IPS-20b (cell line): ENCODE data around the gene NNT.
A peak's percentile ranks its signal among the peaks of the same experiment; 100 is the strongest.
"Not testable (repeated sequence)": the region's sequence is repeated elsewhere in the genome, so short reads cannot be mapped to it uniquely, and the experiment has no call there.

Experiments used
- H3K27ac ChIP-seq: one replicate; pipeline ENCODE4 v1.5.1; 2013; ENCODE audit warnings: low read length
- H3K27me3 ChIP-seq: 2 replicates; pipeline ENCODE4 v1.6.1; 2013; ENCODE audit warnings: mild to moderate bottlenecking, low read length, inconsistent platforms; ENCODE audit not compliant: insufficient read depth
- H3K36me3 ChIP-seq: 2 replicates; pipeline ENCODE4 v1.6.1; 2013; ENCODE audit warnings: low read depth, mild to moderate bottlenecking, inconsistent platforms, low read length, moderate library complexity; ENCODE audit not compliant: insufficient read depth
- H3K4me1 ChIP-seq: 2 replicates; pipeline ENCODE4 v1.6.1; 2013; ENCODE audit warnings: mild to moderate bottlenecking, control low read depth, inconsistent platforms, low read length, moderate library complexity; ENCODE audit not compliant: insufficient read depth
- H3K4me3 ChIP-seq: 2 replicates; pipeline ENCODE4 v1.5.1; 2013; ENCODE audit warnings: mild to moderate bottlenecking, low read length, inconsistent platforms
- H3K9ac ChIP-seq: 2 replicates; pipeline ENCODE4 v1.6.1; 2013; ENCODE audit warnings: low read depth, mild to moderate bottlenecking, inconsistent platforms, low read length, moderate library complexity
- H3K9me3 ChIP-seq: 2 replicates; pipeline ENCODE4 v1.6.1; 2013; ENCODE audit warnings: mild to moderate bottlenecking, low read depth, low read length, inconsistent platforms; ENCODE audit not compliant: insufficient read depth

The NNT gene

DNA sequence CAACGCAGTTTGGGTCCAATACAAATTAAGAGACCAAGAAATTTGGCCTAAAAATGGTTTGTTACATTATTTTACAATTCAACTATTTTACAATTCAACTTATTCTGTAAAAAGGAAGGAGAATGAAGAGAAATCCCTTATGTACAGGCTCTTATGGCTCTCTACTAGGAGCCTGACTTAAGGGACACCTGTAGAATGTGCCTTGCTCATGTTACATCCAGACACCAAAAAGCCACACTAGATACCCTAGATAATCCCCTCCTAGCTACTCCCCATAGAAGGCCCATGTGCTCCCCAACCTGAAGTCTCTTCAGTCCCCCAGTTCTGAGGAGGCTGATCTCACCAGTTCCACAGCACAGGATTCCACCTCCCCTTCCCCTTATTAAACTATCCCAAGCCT, 14.1 kb upstream of the NNT start:
- Histone ChIP-seq H3K9ac (no peak overlapping the region), H3K36me3 (no peaks in the 10 kb centered on the region), H3K27ac (no peak overlapping the region), H3K9me3 (peaks cover 10% of the 10 kb centered on the region; the same call in 1 of the 2 replicates), H3K4me3 (no peak overlapping the region), H3K27me3 (no peaks in the 10 kb centered on the region), H3K4me1 (peaks cover 9% of the 10 kb centered on the region)

DNA sequence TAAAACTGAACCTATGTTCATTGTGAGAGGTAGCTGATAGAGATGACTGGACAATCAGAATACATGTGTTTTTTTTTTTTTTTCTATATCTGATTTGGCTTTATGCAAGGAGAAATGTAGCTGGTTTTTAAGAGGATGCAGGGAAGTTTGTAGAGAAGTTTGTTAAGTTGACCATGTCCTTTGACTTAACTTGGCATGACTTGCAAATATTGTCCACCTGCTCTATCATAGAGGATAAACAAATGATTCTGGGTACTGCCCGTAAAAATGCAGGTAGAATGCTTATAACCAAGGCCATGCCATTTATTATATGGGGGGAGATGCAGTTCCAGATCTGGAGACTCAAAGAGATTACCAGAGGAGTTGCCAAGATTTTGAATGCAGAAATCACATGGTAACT, 13.7 kb upstream of the NNT start:
- no peak overlapping the region for H3K27ac ChIP-seq
- H3K27me3 ChIP-seq = no peaks in the 10 kb centered on the region
- H3K4me1 ChIP-seq = peaks cover 9% of the 10 kb centered on the region
- no peak overlapping the region for H3K4me3 ChIP-seq
- peaks cover 7% of the 10 kb centered on the region; the same call in 1 of the 2 replicates for H3K9me3 ChIP-seq
- no peak overlapping the region for H3K9ac ChIP-seq
- H3K36me3 ChIP-seq = no peaks in the 10 kb centered on the region

DNA sequence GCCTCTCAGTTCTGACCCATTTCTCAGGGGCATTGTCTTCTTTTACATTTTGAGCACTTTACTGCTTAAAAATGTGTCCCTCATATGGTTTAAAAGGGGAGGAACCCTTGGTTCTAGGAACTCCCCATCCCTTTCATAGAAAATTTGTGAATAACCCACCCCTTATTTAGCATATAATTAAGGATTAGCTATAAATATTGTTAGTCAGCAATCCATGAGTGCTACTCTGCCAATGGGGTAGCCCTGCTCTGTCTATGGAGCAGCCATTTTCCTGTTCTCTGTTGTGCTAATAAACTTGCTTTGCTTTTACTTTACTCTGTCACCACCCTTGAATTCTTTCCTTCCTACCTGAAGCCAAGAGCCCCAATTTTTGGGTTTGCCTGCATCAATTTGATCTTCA, 12.3 kb upstream of the NNT start:
- no peaks in the 10 kb centered on the region for H3K27me3 ChIP-seq
- peaks cover 9% of the 10 kb centered on the region for H3K4me1 ChIP-seq
- H3K4me3 ChIP-seq = no peak overlapping the region
- no peak overlapping the region for H3K9ac ChIP-seq
- no peaks in the 10 kb centered on the region for H3K36me3 ChIP-seq
- H3K9me3 ChIP-seq = no peaks in the 10 kb centered on the region
- no peak overlapping the region for H3K27ac ChIP-seq

DNA sequence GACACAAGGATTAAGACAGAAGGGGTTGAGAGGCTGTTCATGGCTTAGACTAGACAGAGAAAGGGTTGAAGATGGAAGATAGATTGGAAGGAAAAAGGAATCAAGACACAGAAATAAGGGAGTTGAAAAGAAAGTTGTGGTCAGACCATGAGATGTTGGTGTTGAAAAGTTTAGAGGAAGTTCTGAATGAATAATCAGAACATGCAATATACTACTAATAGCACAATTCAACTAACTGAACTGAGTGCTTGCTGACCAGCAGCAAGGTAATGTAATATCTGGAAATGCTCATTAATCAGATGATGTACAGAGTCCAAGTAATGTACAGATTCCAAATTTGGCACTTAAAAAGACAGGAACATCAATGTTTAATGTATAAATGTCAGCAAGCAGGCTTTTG, 10.6 kb upstream of the NNT start:
- Histone ChIP-seq H3K27ac (no peak overlapping the region), H3K9me3 (no peaks in the 10 kb centered on the region), H3K9ac (no peak overlapping the region)

DNA sequence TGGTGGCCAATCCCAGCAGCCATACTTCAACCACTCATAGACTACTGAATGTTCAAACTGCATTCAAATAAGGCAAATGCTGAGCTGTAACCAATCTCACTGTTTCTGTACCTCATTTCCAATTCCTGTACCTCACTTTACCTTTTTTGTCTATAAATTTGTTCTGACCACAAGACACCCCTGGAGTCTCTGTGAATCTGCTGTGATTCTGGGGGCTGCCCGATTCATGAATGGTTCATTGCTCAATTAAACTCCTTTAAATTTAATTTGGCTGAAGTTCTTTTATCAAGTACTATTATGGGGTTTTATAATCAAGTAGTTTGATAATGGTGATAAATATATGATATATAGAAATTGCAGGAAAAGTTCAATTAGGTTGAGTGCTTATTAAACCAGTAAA, 4.1 kb upstream of the NNT start:
- H3K9ac ChIP-seq, H3K27ac ChIP-seq, H3K27me3 ChIP-seq, H3K36me3 ChIP-seq, H3K4me1 ChIP-seq, H3K9me3 ChIP-seq, H3K4me3 ChIP-seq: not testable (repeated sequence)

More for the DNA sequence above, 10.6 kb upstream of the NNT start:
- Histone ChIP-seq H3K27me3 (no peaks in the 10 kb centered on the region), H3K4me1 (peaks cover 9% of the 10 kb centered on the region), H3K4me3 (no peak overlapping the region), H3K36me3 (no peaks in the 10 kb centered on the region)

DNA sequence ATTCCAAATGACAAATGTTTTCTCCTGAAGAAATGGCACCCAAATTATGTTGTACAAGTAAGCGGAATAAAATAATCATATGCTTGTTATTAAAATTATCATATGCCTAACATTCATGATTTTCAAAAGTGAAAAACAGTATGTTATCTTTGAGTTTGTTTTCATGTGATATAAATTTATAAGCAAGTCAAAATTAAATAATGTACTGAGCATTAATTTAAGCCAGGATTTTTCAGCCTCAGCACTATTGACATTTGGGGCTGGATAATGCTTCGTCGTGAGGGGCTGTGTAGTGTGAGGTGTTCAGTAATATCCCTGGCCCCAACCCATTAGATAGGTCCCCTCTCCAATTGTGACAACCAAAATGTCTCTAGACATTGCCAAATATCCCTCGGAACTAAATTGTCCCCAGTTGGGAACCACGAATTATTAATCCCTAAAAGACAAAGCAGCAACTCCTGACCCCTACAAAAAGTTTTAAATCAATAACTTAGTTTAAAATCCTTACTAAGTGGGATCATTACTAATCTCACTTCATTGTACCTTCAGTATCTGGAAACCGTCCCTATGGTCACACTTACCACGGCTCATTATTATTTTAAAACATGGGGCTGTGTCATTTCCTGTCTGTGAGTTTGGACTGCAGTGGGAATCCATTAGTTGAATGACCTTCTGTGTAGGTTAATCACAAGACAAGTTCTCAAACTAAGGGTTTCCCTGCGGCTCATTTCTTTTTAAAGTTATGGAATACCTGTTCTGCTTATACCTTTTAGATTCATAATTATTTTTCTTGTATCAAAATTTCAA, 1.3 kb upstream of the NNT start:
- H3K27me3 ChIP-seq = peaks cover 12% of the 10 kb centered on the region; the same call in 1 of the 2 replicates
- peaks cover 6% of the 10 kb centered on the region; the same call in 1 of the 2 replicates for H3K4me1 ChIP-seq
- peak overlapping the region; percentile 90 for H3K4me3 ChIP-seq
- 0 out of 2 replicates have a peak, but pooled peaks cover 5% of the 10 kb centered on the region for H3K36me3 ChIP-seq
- no peaks in the 10 kb centered on the region for H3K9me3 ChIP-seq
- H3K9ac ChIP-seq = peak overlapping the region; percentile 82; the same call in 1 of the 2 replicates
- no peak overlapping the region for H3K27ac ChIP-seq

DNA sequence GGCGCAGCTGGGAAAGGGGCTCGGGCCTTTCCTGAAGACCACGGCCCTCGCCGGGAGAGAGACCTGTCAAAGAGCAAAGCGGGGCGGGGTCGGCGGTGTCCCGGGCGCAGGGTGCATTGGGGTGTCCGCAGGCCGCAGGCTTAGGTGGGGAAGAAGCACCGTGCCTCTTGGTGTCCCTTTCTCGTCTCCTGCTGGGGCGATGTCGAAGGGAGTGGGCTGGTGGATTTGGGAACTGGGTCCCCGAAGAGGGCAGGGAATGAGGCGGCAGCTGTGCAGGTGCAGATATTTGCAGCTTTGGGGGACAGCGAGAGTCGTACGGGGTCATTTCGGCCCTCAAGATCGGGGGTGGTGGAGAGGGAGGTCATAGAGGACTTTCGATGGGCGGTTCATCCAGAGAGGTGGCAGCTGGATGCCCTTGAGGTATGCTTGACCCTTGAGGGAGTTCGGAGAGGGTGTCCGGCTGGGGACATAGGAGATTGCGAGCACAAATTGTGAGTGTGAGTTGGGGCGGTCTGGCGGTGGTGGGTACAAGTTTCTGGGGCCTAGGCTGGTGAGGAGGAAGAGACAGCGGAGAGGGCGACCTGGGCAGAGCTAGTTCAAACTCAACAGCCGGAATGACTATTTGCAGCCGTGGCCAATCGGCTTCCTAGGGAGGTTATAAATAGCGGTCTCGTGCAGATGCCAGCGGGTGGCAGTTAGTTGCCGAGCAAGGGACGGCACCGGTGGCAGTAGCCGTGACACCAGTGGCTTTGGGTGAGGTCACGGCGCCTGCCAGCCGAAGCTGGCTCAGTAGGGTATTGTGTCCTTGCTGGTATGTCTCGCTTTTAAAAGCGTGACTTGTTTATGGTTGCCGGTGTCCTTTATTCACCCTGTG, 601 bp downstream of the NNT start:
- H3K9ac ChIP-seq = peak overlapping the region; percentile 82
- no peaks in the 10 kb centered on the region for H3K9me3 ChIP-seq
- H3K4me3 ChIP-seq = peak overlapping the region; percentile 90
- H3K27me3 ChIP-seq = peaks cover 12% of the 10 kb centered on the region; the same call in 1 of the 2 replicates
- H3K27ac ChIP-seq = no peak overlapping the region
- 0 out of 2 replicates have a peak, but pooled peaks cover 5% of the 10 kb centered on the region for H3K36me3 ChIP-seq
- H3K4me1 ChIP-seq = peaks cover 6% of the 10 kb centered on the region; the same call in 1 of the 2 replicates

DNA sequence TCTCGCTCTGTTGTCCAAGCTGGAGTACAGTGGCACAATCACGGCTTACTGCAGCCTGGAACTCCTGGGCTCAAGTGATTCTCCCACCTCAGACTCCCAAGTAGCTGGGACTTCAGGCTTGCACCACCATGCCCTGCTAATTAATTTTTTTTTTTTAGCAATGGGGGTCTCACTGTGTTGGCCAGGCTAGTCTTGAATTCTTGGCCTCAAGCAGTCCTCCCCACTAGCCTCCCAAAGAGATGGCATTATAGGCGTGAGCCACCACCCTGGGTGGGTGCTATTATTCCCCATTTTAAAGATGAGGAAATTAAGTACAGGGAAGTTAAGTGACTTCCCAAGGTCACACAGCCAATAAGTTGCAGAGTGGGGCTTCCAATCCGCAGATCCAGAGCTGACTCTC, 1.7 kb downstream of the NNT start:
- Histone ChIP-seq H3K4me1 (peaks cover 5% of the 10 kb centered on the region; the same call in 1 of the 2 replicates), H3K27ac (no peak overlapping the region), H3K9me3 (no peaks in the 10 kb centered on the region), H3K4me3 (peak overlapping the region; percentile 90; the same call in 1 of the 2 replicates), H3K27me3 (peaks cover 12% of the 10 kb centered on the region; the same call in 1 of the 2 replicates), H3K9ac (no peak overlapping the region), H3K36me3 (0 out of 2 replicates have a peak, but pooled peaks cover 5% of the 10 kb centered on the region)

DNA sequence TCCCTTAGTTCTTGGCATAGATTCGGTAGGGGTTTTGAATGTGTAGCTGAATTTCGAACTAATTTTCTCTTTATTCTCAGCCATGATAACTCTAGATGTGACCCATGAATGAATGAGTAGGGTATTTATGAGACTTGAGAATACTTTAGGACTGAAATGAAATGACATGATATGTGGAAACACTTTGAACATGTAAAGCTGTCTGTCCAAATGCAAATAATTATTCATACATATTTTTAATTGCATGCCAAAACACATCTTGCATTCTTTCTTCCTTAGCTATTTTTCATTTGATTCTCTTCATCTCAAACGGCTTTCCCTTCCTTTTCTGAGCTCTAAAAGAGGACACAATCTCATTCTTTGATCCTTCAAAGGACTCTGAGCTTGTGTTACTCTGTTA, 3.4 kb downstream of the NNT start:
- Histone ChIP-seq H3K27ac (no peak overlapping the region), H3K9ac (no peak overlapping the region), H3K9me3 (no peaks in the 10 kb centered on the region), H3K27me3 (peaks cover 12% of the 10 kb centered on the region; the same call in 1 of the 2 replicates), H3K36me3 (peaks cover 14% of the 10 kb centered on the region; the same call in 1 of the 2 replicates), H3K4me1 (peaks cover 3% of the 10 kb centered on the region; the same call in 1 of the 2 replicates), H3K4me3 (no peak overlapping the region)

DNA sequence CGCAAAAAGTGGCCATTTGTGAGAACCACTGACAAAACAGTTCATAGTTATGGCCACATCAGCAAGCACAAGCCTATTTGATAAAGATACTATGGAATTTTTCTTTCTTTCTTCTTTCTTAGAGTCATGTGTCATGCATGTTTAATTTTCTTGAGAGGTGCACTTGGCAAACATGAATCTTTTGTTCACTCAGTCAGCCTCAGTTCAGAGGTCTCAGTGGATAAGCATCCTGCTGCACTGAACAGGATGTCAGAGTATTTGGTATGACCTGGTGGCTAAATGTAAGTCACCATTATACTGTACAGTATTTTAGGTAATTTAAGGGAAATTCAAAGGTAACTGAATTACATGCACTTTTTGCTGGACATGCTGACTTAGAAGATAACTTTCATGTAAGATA, 5.4 kb downstream of the NNT start:
- H3K4me1 ChIP-seq = no peaks in the 10 kb centered on the region
- no peak overlapping the region for H3K27ac ChIP-seq
- peaks cover 10% of the 10 kb centered on the region; the same call in 1 of the 2 replicates for H3K27me3 ChIP-seq
- H3K36me3 ChIP-seq = peaks cover 25% of the 10 kb centered on the region
- no peak overlapping the region for H3K9ac ChIP-seq
- no peaks in the 10 kb centered on the region for H3K9me3 ChIP-seq
- no peak overlapping the region for H3K4me3 ChIP-seq

DNA sequence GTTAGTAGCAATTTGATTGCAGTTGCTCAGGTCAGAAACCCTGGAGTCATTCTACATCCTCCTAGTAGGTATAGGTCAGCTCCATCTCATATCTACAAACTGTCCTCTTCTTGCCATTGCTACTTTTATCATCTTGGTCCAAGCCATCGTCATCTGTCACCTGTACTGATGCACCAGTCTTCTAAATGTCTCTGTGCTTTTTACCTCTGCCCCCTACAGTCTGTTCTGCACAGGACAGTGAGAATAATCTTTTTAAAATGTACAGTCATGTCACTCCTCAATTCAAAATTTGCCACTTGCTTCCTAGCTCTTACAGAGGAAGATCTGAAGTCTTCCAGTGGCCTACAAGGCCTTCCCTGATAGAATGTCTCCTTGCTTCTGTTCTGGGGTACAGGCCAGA, 6.8 kb downstream of the NNT start:
- H3K9ac ChIP-seq = no peak overlapping the region
- no peaks in the 10 kb centered on the region; the same call in 1 of the 2 replicates for H3K27me3 ChIP-seq
- no peak overlapping the region for H3K4me3 ChIP-seq
- no peak overlapping the region for H3K27ac ChIP-seq
- H3K4me1 ChIP-seq = no peaks in the 10 kb centered on the region
- no peaks in the 10 kb centered on the region for H3K9me3 ChIP-seq
- H3K36me3 ChIP-seq = peaks cover 29% of the 10 kb centered on the region
